Naive thymus-derived CD4-positive, alpha-beta T cell (primary cell): ENCODE data around the gene ATE1. TPM values are rescaled to one million over a fixed set of nuclear protein-coding genes. Genes with fewer than 3 reads are reported as not detected.

Experiments used
- ATAC-seq: fragments of 150-1000 bp; cut with Tn5 transposase; 2 replicates; pipeline ENCODE4 v1.10.0; 2021; ENCODE audit warnings: mild to moderate bottlenecking, moderate library complexity
- CTCF ChIA-PET: fragments of 350-600 bp; sonication (Branson Sonifier 250); formaldehyde crosslinking; loops from one replicate; lab custom pipeline; 2021; ENCODE audit warnings: antibody characterized with exemption; lab: Charles Lee
- POLR2A ChIA-PET: fragments of 350-600 bp; sonication (Branson Sonifier 250); formaldehyde crosslinking; loops from one replicate; lab custom pipeline; 2021; ENCODE audit warnings: antibody characterized with exemption, inconsistent platforms; lab: Charles Lee
- DNase-seq, 9 donors: peaks; one replicate each; pipeline versions ENCODE4 v3.0.0 to v3.0.0-alpha.2; 2020 to 2022; ENCODE audit warnings: mixed read lengths in 1 of 9
- H3K27ac ChIP-seq: one replicate; pipeline ENCODE4 v1.7.0; 2013; ENCODE audit warnings: mild to moderate bottlenecking, low read depth, low read length, moderate library complexity
- H3K27me3 ChIP-seq, 2 donors: one replicate each; pipeline ENCODE4 v1.7.0; 2013; ENCODE audit warnings: low read length in 2 of 2, mild to moderate bottlenecking in 2 of 2, moderate library complexity in 2 of 2; ENCODE audit not compliant: control insufficient read depth in 2 of 2, insufficient read depth in 2 of 2
- H3K36me3 ChIP-seq, 3 experiments: 1 replicate in 2 of 3; 2 replicates in 1 of 3; pipeline ENCODE4 v1.7.0; 2013; ENCODE audit warnings: low read length in 3 of 3, mild to moderate bottlenecking in 3 of 3, moderate library complexity in 1 of 3; ENCODE audit not compliant: insufficient read depth in 3 of 3, control insufficient read depth in 2 of 3
- H3K4me1 ChIP-seq, 2 donors: one replicate each; pipeline ENCODE4 v1.7.0; 2013; ENCODE audit warnings: low read length in 2 of 2, mild to moderate bottlenecking in 2 of 2, moderate library complexity in 1 of 2; ENCODE audit not compliant: control insufficient read depth in 2 of 2, insufficient read depth in 2 of 2
- H3K4me3 ChIP-seq: 2 replicates; pipeline ENCODE4 v1.7.0; 2013; ENCODE audit warnings: mild to moderate bottlenecking, low read length
- H3K9me3 ChIP-seq, 3 experiments: 1 replicate in 2 of 3; 2 replicates in 1 of 3; pipeline ENCODE4 v1.7.0; 2013; ENCODE audit warnings: low read length in 3 of 3; ENCODE audit not compliant: control insufficient read depth in 2 of 3
- H3K27ac Mint-ChIP-seq, 9 donors: one replicate each; pipeline ENCODE4 v1.8.0; 2020 to 2022; ENCODE audit warnings: mixed read lengths in 9 of 9, mild to moderate bottlenecking in 8 of 9, moderate library complexity in 5 of 9, inconsistent platforms in 2 of 9
- H3K27me3 Mint-ChIP-seq, 5 donors: one replicate each; pipeline ENCODE4 v1.8.0; 2021 to 2022; ENCODE audit warnings: mixed read lengths in 5 of 5, mild to moderate bottlenecking in 1 of 5
- H3K36me3 Mint-ChIP-seq, 5 donors: one replicate each; pipeline ENCODE4 v1.8.0; 2020 to 2022; ENCODE audit warnings: mixed read lengths in 5 of 5, mild to moderate bottlenecking in 3 of 5, inconsistent platforms in 1 of 5
- H3K4me1 Mint-ChIP-seq, 7 donors: one replicate each; pipeline ENCODE4 v1.8.0; 2020 to 2022; ENCODE audit warnings: mixed read lengths in 7 of 7, mild to moderate bottlenecking in 3 of 7, inconsistent platforms in 1 of 7
- H3K4me3 Mint-ChIP-seq, 10 donors: one replicate each; pipeline ENCODE4 v1.8.0; 2020 to 2022; ENCODE audit warnings: mild to moderate bottlenecking in 10 of 10, mixed read lengths in 10 of 10, moderate library complexity in 6 of 10, inconsistent platforms in 2 of 10
- H3K9me3 Mint-ChIP-seq, 11 donors: one replicate each; pipeline ENCODE4 v1.8.0; 2020 to 2022; ENCODE audit warnings: mixed read lengths in 11 of 11, mild to moderate bottlenecking in 4 of 11, inconsistent platforms in 1 of 11, moderate library complexity in 1 of 11
- intact Hi-C, 2 donors: fragments of 100-400 bp; cut with micrococcal nuclease; formaldehyde crosslinking; loops; one replicate each; pipeline ENCODE4 v1.15.1; 2023
- polyA plus RNA-seq, 2 donors: library from polyadenylated mRNA; unstranded; fragments of 300-500 nt; fragmentation: Illumina TruSeq; gene quantifications; one replicate each; pipeline ENCODE4 v1.2.3, GENCODE V29; 2021
- total RNA-seq, 6 experiments: library from RNA in 5 of 6; stranded (reverse) in 5 of 6; gene quantifications; 1 replicate in 5 of 6; 2 replicates in 1 of 6; pipeline ENCODE4 v1.2.3 and lab custom pipeline; 2021 to 2026

The ATE1 gene
- total and polyA plus RNA-seq, 7 experiments from 2014 or later, result 22.4 to 29.9 (median 26.2) TPM

DNA sequence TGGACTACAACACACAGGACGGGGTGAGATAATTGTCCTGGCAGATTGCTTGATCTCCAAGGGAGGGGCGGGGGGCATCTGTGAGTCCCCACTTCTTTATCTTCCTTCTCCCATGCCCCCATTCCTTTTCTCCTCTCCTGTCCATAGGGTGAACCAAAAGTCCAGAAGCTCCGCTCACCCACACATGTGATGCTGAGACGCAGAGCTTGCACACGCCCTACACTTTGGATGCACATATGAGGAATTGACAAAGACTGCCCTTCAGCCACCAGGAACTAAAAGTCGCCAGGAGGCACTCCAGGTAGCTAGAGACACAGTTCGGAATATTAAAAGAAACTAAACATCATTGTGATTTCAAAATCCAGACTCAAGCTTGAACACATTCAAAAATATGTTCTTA is 216.9 kb downstream of the ATE1 start:
- peaks cover 6 to 41% (median 27%) of the 10 kb centered on the region in 5 donors for H3K27me3 Mint-ChIP-seq
- Histone ChIP-seq H3K27ac (no peak overlapping the region), H3K36me3 (no peaks in the 10 kb centered on the region), H3K4me3 (no peak overlapping the region), H3K27me3 (no peaks in the 10 kb centered on the region), H3K4me1 (no peaks in the 10 kb centered on the region), H3K9me3 (no peaks in the 10 kb centered on the region)
- H3K4me1 Mint-ChIP-seq, result no peaks in the 10 kb centered on the region
- intact Hi-C loops, result no loop called here
- no peak overlapping the region for H3K27ac Mint-ChIP-seq
- CTCF ChIA-PET, result no interaction called here
- H3K9me3 Mint-ChIP-seq, result peaks cover 0 to 5% (median 0%) of the 10 kb centered on the region in 11 donors
- POLR2A ChIA-PET, result no interaction called here
- ATAC-seq (no peak), DNase-seq (no peak)
- H3K36me3 Mint-ChIP-seq, result peaks cover 0 to 4% (median 0%) of the 10 kb centered on the region in 5 donors
- no peak overlapping the region for H3K4me3 Mint-ChIP-seq

DNA sequence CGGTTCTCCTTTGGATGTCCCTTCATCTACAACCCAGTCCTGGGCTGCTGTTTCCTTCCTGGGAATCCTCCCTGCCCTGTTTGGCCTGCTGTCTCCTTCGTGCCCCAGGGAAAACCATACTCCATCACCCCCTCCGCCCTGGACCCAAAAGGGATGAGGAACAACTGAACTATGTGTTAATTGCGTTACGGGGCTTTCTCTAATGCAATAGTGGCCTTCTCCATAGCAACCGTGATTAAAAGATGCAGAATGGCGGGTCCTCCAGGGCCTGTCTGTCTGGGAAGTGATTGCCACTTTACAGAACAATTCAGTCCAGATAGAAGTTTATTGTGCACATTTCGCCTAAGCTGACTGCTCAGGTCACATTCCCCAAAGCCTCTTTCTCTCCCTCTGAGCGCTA is 217.6 kb downstream of the ATE1 start:
- no peaks in the 10 kb centered on the region for H3K4me1 Mint-ChIP-seq
- H3K27ac Mint-ChIP-seq, result no peak overlapping the region
- H3K27me3 Mint-ChIP-seq, result peaks cover 6 to 42% (median 27%) of the 10 kb centered on the region in 5 donors
- ATAC-seq (no peak), DNase-seq (no peak)
- H3K27ac ChIP-seq, result no peak overlapping the region
- H3K27me3 ChIP-seq, result no peaks in the 10 kb centered on the region
- ChIA-PET POLR2A (no interaction called here), CTCF (no interaction called here)
- H3K36me3 Mint-ChIP-seq, result peaks cover 0 to 4% (median 0%) of the 10 kb centered on the region in 5 donors
- no peaks in the 10 kb centered on the region for H3K36me3 ChIP-seq
- intact Hi-C loops, result no loop called here
- no peaks in the 10 kb centered on the region for H3K9me3 ChIP-seq
- H3K9me3 Mint-ChIP-seq, result peaks cover 0 to 7% (median 0%) of the 10 kb centered on the region in 11 donors
- H3K4me3 ChIP-seq, result no peak overlapping the region
- no peak overlapping the region for H3K4me3 Mint-ChIP-seq
- no peaks in the 10 kb centered on the region for H3K4me1 ChIP-seq

DNA sequence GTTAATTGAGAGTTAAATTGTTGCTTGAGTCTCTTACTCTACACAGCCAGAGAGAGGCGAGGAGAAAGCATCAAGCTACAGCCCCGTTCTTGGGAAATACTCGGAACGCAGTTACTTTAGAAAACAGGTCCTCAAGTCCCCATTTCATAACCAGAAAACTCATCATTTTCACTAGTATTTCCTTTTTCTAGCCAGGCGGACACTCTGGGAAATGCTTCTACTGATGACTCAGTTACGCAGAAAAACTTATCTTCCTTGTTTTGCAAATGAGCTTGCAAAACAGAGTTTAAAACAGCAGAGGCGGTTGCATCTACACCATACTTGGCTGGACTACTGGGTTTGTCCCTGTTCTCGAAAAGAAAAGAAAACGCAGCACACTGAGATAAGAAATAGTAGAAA is 218.2 kb downstream of the ATE1 start:
- no peak for DNase-seq
- peaks cover 0 to 4% (median 0%) of the 10 kb centered on the region in 5 donors for H3K36me3 Mint-ChIP-seq
- H3K4me3 ChIP-seq, result no peak overlapping the region

DNA sequence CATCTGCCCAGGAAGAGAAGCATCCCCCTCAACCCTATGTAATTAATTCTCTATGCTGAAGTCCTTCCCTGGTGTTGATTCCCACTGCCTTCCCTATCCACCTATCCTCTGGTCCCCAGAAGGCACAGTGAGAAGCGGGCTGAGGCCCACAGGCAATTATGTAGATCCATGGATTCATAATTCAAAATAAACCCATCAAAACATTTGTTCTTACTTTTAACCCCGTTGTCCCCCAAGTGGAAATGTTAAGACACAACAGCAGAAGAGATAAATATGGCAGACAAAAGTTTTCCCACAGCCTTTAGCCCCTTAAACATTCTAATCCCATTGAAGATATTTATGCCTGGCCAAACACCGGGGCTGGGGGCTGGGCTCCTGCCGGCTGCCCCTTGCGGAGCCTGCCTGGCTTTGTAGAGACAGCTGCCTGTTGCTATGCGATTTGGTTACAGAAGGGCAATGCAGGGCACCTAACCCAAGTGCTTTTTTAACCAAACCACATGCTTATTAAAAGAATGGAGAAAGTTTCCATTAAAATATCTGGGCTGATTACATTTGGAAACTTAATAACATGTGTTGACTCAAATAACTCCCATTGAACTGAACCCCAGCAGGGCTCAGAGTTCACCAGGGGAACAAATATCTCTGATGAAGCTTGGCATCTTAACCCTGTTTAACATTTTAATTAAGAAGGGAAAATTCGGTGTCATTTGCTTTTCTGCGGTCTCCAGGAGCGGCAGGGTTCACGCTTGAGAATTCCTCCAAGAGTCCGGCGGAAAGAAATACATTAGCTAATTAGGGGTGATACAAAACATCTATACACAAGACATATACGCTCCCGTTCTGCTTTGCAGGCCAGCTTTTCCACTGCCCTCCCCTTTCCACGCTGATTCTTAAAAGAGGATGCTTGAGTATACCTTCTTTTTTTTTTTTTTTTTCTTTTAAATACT is 218.8 kb downstream of the ATE1 start:
- H3K27me3 Mint-ChIP-seq, result peaks cover 6 to 39% (median 27%) of the 10 kb centered on the region in 5 donors
- no peak overlapping the region for H3K4me3 Mint-ChIP-seq
- no peak for DNase-seq
- ChIA-PET CTCF (no interaction called here), POLR2A (no interaction called here)
- no peaks in the 10 kb centered on the region for H3K4me1 Mint-ChIP-seq
- H3K9me3 Mint-ChIP-seq, result peaks cover 0 to 7% (median 0%) of the 10 kb centered on the region in 11 donors
- no peak overlapping the region for H3K27ac ChIP-seq
- H3K27me3 ChIP-seq, result no peaks in the 10 kb centered on the region
- intact Hi-C loops, result no loop called here
- H3K4me1 ChIP-seq, result no peaks in the 10 kb centered on the region
- H3K36me3 Mint-ChIP-seq, result peaks cover 0 to 4% (median 0%) of the 10 kb centered on the region in 5 donors
- no peak overlapping the region for H3K27ac Mint-ChIP-seq
- no peaks in the 10 kb centered on the region for H3K9me3 ChIP-seq
- H3K4me3 ChIP-seq, result no peak overlapping the region
- no peaks in the 10 kb centered on the region for H3K36me3 ChIP-seq
- ATAC-seq, result no peak

More for the DNA sequence above, 218.2 kb downstream of the ATE1 start:
- intact Hi-C loops, result no loop called here
- Histone ChIP-seq H3K27me3 (no peaks in the 10 kb centered on the region), H3K27ac (no peak overlapping the region), H3K9me3 (no peaks in the 10 kb centered on the region), H3K36me3 (no peaks in the 10 kb centered on the region), H3K4me1 (no peaks in the 10 kb centered on the region)
- no peaks in the 10 kb centered on the region for H3K4me1 Mint-ChIP-seq
- peaks cover 6 to 39% (median 27%) of the 10 kb centered on the region in 5 donors for H3K27me3 Mint-ChIP-seq
- no peak overlapping the region for H3K27ac Mint-ChIP-seq
- H3K9me3 Mint-ChIP-seq, result peaks cover 0 to 7% (median 0%) of the 10 kb centered on the region in 11 donors
- ATAC-seq, result no peak
- POLR2A ChIA-PET, result no interaction called here
- CTCF ChIA-PET, result no interaction called here
- H3K4me3 Mint-ChIP-seq, result no peak overlapping the region

DNA sequence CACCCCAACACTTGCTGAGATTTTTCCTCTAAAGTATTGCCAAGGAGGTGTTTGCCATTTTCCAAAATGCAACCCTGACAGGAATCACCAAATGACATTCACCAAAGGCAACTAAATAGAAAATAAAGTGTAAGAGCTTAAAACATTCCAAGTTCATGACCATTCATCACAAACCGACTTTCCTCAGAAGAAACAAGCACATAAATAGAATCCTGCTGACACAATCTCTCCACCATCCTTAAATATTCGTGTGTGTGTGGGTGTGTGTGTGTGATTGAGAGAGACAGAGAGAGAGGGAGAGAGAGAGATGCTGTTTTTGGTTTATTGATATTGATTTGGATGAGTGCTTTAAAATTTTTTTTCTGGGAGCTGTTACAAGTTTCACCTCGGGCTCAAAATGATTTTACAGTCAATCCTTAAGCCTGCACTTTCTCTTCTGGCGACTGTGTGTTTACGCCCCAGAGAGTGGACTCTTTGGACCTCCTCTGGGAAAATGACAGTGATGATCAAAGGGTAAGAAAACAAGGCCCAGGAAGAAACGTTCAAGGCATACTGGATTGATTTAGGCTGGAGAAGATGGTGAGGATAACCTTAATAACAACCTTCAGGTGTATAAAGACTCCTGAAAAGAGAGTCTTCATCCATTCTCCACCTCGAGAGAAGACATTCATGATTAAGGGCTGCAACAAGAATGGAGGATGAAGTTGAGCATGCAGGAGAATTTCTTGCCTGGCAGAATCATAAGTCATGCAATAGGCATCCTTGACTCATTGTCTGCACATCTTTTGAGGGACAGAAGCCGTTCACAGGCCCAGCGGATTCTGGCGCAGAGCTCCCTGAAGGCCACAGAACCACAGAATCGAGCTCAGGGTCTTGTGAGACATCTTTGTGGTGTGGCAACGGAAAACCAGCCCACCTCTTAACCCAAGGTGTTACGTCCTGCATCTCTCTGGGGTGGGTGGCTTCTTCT is 225.2 kb downstream of the ATE1 start:
- peaks cover 0 to 17% (median 9%) of the 10 kb centered on the region in 11 donors for H3K9me3 Mint-ChIP-seq
- no peak for ATAC-seq
- H3K36me3 ChIP-seq, result no peaks in the 10 kb centered on the region
- no peaks in the 10 kb centered on the region for H3K36me3 Mint-ChIP-seq
- H3K9me3 ChIP-seq, result no peaks in the 10 kb centered on the region
- intact Hi-C loops, result no loop called here
- ChIA-PET POLR2A (no interaction called here), CTCF (no interaction called here)
- H3K4me3 Mint-ChIP-seq, result no peak overlapping the region
- H3K27me3 ChIP-seq, result no peaks in the 10 kb centered on the region
- no peak overlapping the region for H3K4me3 ChIP-seq
- peaks cover 0 to 2% (median 0%) of the 10 kb centered on the region in 7 donors for H3K4me1 Mint-ChIP-seq
- H3K27ac Mint-ChIP-seq, result no peak overlapping the region
- no peak overlapping the region for H3K27ac ChIP-seq
- peaks cover 0 to 12% (median 9%) of the 10 kb centered on the region in 5 donors for H3K27me3 Mint-ChIP-seq
- H3K4me1 ChIP-seq, result no peaks in the 10 kb centered on the region
- DNase-seq, result no peak

DNA sequence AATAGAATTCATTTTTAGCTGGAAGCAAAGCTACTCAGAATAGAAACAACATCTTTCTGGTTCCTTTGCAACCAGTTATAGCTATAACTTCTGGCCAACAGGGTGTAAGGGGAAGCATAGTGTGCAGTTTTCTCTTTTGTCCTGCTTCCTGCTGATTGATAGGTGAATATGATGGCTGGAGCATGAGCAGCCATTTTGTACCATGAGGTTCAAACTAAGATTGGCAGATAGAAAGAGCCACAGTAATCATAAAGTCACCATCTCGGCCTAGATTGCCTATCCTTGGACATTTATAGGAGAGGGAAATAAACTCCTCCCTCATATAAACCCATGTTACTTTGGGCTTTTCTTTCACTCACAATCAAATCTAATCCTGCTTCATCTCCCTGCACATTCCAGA is 227.4 kb downstream of the ATE1 start:
- DNase-seq (no peak), ATAC-seq (no peak)
- no peak overlapping the region for H3K27ac Mint-ChIP-seq
- no peaks in the 10 kb centered on the region for H3K27me3 ChIP-seq
- no peak overlapping the region for H3K27ac ChIP-seq
- H3K9me3 Mint-ChIP-seq, result peaks cover 0 to 17% (median 9%) of the 10 kb centered on the region in 11 donors
- ChIA-PET CTCF (no interaction called here), POLR2A (no interaction called here)
- peaks cover 0 to 2% (median 0%) of the 10 kb centered on the region in 7 donors for H3K4me1 Mint-ChIP-seq
- no peak overlapping the region for H3K4me3 Mint-ChIP-seq
- no peaks in the 10 kb centered on the region for H3K36me3 Mint-ChIP-seq
- H3K4me3 ChIP-seq, result no peak overlapping the region
- H3K27me3 Mint-ChIP-seq, result peaks cover 0 to 11% (median 4%) of the 10 kb centered on the region in 5 donors
- intact Hi-C loops, result no loop called here
- no peaks in the 10 kb centered on the region for H3K9me3 ChIP-seq
- H3K36me3 ChIP-seq, result no peaks in the 10 kb centered on the region
- no peaks in the 10 kb centered on the region for H3K4me1 ChIP-seq
